ENCODE results near the gene CHI3L1.

DNA sequence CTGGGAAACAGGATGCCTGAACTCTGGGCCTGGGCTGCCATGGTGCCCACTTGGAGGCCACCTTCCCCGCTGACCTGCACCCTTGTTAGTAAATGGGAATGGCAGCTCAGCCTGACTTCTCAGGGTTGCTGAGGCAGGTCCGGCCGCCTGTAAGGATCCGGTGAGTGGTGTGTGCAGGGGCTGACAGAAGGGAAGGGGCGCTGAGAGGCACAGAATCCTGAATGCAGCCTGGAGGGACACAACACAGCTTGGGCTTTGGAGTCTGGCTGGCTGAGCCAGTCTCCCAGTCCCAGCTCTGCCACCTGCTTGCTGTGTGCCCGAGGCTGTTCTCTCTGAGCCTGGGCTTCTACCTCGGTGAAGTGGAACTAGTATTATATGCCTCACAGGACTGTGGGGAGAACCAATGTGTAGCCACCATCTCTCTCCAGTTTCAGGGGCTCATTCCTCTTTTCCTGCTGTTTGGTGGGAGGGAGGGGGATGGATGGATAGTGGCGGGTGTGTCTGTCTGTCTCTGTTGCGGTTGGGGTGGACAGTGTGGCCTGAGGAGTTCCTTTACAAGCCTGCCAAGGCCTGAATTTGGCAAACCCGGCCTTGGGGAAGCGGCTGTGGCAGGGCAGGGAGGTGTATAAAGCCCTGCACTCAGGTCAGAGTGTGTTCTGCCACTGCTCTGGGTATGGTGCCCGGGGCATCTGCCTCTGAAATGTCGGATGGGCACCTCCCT is 41.0 kb downstream of the CHI3L1 start:
- no peak for TF ChIP-seq L3MBTL2 (conservative IDR thresholded peaks at IDR 0.05)
- TF ChIP-seq FOXM1 (IDR thresholded peaks at IDR 0.05; ENCODE audit: borderline replicate concordance): no peak
- TF ChIP-seq BHLHE40 (IDR thresholded peaks at IDR 0.05; ENCODE audit: borderline replicate concordance): no peak
- no peak for TF ChIP-seq ELF4 (IDR thresholded peaks at IDR 0.05)
- no peak for TF ChIP-seq NFRKB (IDR thresholded peaks at IDR 0.05)
- no peak for TF ChIP-seq SP1 (IDR thresholded peaks at IDR 0.05)
- no peak for TF ChIP-seq LEF1 (IDR thresholded peaks at IDR 0.05; ENCODE audit: borderline replicate concordance)
- no peak for TF ChIP-seq FOXA1 (IDR thresholded peaks at IDR 0.05)
- no peak for TF ChIP-seq TARDBP (IDR thresholded peaks at IDR 0.05)
- TF ChIP-seq, protein P1, sequence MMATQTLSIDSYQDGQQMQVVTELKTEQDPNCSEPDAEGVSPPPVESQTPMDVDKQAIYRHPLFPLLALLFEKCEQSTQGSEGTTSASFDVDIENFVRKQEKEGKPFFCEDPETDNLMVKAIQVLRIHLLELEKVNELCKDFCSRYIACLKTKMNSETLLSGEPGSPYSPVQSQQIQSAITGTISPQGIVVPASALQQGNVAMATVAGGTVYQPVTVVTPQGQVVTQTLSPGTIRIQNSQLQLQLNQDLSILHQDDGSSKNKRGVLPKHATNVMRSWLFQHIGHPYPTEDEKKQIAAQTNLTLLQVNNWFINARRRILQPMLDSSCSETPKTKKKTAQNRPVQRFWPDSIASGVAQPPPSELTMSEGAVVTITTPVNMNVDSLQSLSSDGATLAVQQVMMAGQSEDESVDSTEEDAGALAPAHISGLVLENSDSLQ (IDR thresholded peaks at IDR 0.05): no peak
- no peak for TF ChIP-seq FOXK2 (IDR thresholded peaks at IDR 0.05)
